HL-60/S4 treated with retinoic acid at 250 ng/mL for 4 days and 3 days (cell line): ENCODE results near the gene HECW1.

ENCODE experiments used
- in situ Hi-C: fragments of 300-500 bp; cut with MboI; formaldehyde crosslinking; loops from 2 replicates; pipeline ENCODE4 v1.7.0; 2022; ENCODE audit warnings: low sequenced_read_pairs

The HECW1 gene

DNA sequence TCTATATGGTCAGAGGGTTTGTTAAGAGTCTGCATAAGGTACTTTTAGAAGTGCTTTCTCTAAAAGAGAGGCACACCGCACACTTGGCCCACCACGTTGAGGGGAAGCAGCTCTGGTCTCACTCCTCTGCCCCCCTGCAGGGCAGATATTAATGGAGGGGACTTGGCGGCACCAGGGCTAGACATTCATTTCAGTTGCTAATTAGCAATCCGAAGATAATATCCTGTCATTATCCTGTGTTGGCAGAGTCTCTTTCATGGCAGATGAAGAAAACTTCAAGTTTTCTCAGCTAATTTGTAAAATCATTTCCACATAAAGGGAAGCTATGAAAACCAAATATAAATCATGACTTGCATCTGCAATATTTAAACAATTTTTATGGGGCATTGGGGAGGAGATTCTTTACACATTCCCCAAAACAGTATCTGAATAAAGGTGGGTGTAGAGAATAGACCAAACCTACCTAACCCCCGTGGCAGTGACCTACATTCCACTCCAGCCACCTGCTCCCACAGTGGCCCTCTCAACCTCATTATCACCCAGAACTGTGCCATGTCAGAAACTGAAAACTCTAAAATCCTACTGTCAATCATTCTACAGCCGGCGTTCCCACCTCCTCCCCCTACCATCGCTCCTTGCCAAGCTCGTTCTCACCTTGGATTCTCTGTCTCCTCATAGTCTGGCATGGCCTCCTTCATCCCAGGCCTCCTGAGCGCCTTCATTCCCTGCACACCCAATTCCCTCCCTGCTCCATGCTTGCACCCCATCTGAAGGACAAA, 416.3 kb downstream of the HECW1 start:
- in situ Hi-C loops = no loop called here

DNA sequence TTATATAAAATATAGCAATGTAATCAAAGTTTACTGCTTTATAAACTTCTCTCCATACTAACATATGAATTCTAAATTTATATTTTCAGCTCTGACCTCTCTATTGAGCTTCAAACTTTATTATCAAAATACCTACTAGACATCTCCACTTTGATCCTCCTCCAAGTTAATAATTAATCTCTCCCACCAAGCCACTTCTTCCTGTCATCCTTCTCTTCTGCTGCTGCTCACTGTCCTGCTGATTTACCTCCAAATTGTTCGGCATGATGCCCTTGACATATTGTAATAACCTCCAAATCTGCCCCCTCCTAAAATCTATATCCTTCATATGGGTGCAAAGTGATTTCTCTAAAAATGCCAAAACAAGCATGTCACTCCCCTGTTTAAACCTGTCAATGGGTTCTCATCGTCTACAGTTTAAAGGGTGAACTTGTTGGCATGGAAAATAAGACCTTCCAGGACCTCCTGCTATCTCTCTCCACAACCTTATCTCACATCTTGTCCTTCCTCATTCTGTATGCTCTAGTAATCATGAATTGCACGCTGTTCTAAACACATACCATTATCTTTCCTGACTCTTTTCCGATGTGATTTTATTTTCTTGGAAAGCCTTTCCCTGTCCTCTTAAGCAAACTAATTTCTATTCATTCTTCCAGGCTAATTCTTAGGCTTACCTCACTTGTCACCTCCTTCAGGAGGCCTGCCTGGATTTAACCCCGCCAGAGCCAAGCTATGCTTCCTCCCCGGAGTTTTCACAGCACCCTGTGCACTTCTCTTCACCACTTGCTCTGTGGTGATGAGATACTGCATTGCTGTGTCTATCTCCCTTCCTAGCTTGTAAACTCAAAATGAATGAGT, 418.3 kb downstream of the HECW1 start:
- in situ Hi-C loops = no loop called here

DNA sequence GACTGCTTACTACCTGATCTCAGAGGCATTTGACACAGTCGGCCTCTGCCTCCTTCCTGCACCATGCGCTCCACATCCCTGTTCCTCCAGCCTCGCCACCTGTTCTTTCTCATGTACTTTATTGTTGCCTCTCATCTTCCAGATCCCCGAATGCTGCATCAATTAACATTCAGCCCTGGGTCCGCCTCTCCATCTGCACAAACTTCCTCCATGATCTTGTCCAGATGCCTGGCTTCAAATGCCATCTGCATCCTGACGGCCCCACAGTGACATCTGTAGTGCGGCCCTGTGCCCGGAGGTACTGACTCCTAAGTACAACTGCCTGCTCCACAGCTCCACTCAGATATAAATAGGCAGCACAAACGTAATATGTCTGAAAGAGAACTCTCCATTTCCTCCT, 419.3 kb downstream of the HECW1 start:
- in situ Hi-C loops = no loop called here

DNA sequence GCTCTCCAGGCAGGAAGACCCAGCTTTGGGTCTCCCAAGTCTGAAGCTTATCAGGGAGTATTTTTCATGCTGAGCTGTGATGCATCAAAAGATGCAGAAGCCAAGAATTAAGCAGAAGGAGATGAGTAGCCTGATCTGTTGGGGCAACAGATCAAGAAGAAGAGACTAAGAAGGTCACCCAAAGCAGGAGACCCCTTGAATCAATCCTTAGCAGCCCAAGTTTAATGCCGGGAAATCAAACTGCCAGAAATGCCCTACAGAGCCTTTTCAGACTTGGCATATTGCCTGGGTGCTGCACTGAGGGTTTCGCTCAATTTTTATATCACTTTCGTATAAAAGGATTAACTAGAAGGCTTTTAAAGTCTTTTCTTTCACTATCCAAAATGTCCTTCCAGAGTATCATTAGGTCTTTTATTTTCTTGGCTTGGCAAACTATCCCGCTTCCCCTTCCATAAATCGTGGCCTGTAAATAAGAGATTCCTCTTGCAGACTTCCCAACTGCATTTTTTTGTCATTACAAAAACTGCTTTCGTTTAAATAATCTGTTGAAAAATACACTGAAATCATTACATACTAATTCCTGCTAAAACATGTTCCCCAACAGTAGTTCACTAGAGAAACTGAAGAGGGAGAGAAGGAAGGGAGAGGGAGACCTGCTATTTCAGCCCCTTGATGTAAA, 421.5 kb downstream of the HECW1 start:
- in situ Hi-C loops = no loop called here

DNA sequence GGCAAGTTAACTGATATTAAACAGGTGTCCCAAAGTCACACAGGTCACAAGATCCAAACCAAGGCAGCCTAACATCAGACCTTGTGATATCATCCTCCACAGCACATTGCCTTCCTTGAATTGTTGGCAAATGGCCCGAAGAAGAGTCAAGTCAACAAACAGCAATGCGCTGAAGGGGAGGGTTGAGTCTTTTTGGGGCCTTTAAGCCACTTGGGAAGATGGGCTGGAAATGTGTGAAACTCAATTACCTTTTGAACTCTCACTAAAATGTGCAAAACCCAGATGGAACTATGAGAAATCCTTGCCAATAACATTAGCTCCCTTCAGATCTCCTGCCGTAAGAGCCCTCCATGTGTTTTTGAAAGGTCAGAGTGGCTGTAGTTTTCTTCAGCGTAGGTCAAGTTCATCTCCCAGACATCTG, 422.6 kb downstream of the HECW1 start:
- in situ Hi-C loops = no loop called here

DNA sequence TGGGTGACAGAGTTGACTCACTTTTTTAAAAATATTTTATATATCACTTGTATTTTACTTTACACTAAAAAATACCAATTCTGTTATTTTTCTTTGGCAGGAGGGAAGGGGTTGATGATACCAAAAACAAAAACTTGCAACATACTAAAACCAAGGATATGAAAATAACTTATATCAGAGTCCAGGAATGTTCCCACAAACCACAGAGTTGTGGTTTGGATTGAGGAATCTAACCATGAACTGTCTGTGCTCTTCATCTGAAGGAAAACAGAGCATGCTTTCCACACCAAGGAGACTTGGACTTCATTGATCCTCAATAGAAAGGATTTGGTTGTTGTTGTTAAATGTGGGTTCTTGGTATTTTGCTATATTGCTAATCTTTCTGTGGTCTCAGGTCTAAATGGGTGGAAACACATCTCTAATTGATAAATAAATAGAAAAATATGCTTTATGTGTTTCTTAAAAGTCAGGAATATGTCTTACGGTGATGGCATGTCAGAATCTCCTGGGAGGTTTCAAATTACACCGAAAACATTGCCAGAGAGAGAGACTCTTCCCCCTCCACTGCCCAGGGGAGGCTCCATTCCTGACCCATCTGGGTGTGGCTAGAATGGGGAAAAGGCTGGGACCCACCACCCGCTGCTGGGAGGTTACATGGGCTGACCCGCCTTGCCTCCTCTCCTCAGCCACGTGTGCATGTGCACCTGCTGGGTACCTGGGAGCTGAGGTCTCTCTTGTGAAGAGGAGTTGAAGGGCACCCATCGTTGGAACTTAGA, 423.6 kb downstream of the HECW1 start:
- in situ Hi-C loops = no loop called here

DNA sequence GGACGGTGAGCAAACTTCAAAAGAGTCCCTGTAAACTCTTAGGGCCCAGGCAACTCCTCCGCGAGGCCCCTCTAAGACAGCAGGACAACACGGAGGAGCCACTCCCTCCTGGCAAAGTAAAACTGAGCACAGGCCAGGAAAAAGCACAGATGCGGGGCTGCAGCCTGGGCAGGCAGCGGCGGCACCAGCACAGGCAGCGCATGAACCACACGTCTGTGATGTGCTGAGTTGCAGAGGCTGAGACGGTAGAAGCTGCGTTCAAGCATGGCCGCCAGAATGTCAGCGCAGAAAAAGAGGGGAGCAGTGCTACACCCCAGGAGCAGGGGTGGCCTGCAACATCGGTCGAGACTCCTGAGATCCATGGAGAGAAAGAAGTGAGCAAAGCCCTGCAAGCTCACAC, 424.3 kb downstream of the HECW1 start:
- in situ Hi-C loops = no loop called here

DNA sequence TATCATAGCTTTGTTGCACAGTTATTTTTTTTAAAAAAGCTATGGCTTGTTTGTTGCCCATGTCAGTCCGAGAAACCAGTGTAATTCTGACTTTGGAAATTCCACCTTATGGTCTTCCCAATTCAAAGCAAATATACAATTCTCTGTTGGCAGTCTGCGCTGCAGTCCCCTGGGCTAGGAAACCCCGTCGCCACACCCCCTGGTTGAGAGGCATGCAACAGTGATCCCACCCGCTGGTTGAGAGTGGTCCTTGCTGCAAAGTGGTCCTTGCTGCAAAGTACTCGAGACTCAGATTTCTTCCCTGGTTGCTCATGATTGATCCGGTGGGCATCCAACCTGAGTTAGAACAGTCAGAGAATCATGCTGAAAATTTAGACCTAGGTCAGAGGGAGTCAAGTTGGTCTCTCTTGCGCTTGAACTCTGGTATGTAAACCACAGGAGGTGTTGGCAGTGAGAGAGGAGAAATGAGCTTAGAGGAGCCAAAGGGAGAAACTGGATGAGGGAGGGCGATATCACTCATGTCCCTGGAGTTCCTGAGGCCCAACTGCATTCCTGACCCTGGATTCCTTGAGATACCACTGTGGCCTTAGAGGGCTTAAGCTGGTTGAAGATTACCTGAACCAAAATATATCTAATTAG, 425.4 kb downstream of the HECW1 start:
- in situ Hi-C loops = no loop called here

DNA sequence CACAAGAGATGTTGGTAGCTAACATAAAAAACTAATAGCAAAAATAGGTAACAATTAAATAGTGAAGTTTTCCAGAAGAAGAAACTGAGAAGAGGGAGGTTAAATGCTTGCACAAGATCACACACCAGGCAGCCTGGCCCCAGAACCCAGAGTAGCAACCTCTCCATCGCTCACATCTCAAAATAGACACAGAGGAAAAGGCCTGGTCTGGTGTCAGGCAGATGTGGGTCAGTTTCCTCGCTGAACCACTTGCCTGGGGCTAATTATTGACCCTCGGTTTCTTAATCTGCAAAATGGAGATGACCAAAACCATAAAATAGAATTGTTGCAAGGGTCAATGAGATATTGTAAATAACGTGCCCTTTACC, 425.9 kb downstream of the HECW1 start:
- in situ Hi-C loops = no loop called here

DNA sequence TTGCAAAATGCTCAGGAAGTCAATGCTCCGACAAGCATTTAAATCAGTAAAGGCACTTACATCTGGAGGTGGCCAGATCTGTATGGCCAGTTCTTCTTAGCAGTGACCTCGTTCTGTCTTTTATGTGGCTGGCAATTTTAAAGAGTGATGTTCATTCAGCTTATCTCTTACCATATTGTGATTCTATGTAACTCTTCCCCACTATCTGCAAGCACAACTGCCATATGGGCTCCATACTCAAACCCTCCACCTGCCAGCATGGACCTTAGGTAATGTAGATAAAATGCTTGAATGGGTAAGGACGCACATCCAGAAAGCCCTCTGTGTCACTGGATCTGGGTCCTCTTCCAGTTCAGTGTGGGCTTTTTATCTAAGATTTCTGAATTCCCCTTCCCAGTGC, 428.0 kb downstream of the HECW1 start:
- in situ Hi-C loops = no loop called here

DNA sequence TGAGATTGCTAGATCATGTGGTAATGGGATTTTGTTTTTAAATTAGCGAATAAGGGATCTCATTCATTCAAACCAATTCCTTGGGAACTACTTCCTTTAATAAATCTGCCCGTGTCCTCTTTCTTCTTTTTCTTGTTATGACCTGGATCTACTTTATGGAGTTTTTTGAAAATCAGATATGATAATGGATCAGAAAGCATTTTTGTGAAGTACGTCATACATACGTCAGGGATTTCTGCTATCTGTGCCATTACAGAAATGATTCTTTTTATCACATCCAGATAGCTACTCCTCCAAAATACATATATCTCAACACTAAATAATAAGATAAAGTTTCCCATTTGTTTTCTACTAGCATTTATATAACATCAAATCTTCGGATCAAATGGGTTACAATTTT, 430.3 kb downstream of the HECW1 start:
- in situ Hi-C loops = no loop called here

DNA sequence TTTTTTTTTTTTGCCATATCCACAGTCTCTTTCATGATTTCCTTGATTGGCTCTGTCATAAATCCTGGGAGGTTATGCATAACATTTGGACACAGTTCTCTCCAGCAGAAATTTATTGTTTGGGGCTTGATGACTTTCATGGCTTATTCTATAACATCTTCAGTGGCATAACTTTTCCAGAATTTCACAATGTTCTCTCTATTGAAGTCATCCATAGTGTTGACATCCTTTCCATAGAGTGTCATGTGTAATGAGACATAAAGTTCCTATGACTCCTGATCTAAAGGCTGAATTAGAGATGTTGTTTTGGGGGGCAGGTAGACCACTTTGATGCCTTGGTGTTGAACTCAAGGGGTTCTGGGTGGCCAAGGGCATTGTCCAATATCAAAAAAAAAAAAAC, 433.8 kb downstream of the HECW1 start:
- in situ Hi-C loops = no loop called here

DNA sequence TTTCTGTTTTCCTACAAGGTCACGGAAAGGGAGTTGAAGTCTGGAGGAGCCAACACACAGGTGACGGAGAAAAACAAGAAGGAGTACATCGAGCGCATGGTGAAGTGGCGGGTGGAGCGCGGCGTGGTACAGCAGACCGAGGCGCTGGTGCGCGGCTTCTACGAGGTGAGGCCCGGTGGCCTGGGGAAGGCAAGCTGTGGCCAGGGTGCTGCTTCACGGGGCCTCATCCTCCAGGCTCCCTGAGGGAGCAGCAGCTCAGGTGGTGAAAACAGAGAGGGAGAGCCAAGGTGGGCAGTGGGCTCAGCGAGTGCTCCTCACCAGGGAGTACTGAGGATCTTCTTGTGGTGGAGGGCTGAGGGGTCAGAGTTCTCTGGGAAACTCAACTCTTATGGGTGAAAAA, 438.0 kb downstream of the HECW1 start:
- in situ Hi-C loops = no loop called here

DNA sequence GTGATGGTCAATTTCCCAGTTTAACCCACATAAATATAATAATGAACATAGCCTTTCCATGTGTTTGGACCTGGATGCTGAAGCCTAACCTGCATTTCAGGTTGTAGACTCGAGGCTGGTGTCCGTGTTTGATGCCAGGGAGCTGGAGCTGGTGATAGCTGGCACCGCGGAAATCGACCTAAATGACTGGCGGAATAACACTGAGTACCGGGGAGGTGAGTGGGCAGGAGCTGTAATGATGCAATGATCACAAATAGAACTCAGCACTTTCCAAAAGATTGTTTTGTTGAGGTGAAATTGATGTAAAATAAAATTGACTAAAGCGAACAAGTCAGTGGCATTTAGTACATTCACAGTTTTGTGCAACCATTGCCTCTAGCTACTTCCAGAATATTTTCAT, 439.7 kb downstream of the HECW1 start:
- in situ Hi-C loops = no loop called here

DNA sequence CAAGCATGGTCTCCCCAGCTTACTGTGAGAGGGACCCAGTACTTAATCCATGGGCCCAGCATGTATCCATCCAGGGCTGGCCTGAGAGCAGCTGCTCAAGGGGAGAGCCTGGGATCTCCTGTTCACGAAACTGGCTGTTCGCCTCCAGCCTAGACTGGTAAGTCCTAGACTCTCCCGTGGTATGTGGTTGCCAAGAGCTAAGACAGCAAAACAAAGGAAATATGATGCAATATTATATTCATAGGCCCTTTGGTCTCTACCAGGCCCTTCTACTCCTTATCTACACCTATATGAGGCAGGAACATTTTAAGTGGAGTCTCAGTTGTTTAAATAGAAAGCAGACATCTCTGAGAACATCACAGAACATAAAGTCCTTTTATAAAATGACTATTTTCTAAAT, 441.6 kb downstream of the HECW1 start:
- in situ Hi-C loops = no loop called here

DNA sequence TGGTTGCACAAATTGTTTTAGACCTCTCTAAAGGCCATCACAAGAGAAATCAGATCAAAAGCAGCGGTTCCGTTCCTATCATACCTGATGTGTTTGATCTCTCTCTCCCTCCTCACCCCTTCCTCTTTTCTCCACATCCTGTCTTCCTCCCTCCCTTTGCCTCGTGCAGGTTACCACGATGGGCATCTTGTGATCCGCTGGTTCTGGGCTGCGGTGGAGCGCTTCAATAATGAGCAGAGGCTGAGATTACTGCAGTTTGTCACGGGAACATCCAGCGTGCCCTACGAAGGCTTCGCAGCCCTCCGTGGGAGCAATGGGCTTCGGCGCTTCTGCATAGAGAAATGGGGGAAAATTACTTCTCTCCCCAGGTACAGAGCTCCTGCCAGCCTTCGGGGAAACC, 442.0 kb downstream of the HECW1 start:
- in situ Hi-C loops = no loop called here

DNA sequence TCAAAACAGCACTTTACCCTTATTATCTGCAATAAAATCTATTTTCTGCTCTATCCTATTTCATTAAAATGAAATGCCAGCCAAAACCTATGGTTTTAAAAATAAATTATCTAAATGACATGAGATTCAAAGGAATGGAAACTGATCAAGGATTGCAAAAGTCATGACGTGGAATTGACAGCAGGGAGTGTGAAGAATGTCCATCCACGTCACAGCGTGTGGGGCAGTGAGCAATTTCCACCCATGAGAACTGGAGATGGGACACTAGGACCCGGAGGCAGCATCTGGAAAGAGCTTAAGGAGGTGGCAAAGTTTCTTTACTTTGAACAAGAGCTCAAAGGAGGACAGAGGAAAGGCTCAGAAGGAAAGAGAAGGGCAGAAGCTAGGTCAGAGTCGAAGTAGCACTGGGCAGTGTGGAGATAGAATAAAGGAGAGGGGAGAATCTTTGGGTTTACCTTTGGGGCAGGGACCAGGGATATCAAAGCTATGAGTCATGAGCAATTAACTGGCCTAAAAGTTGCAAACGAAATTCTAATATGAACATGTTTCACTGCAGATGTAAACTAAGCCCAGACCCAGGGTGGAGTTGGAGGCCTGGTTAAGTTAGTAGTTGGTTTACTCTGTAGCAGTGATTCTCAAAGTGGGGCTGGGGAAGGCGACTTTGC, 445.5 kb downstream of the HECW1 start:
- in situ Hi-C loops = no loop called here

DNA sequence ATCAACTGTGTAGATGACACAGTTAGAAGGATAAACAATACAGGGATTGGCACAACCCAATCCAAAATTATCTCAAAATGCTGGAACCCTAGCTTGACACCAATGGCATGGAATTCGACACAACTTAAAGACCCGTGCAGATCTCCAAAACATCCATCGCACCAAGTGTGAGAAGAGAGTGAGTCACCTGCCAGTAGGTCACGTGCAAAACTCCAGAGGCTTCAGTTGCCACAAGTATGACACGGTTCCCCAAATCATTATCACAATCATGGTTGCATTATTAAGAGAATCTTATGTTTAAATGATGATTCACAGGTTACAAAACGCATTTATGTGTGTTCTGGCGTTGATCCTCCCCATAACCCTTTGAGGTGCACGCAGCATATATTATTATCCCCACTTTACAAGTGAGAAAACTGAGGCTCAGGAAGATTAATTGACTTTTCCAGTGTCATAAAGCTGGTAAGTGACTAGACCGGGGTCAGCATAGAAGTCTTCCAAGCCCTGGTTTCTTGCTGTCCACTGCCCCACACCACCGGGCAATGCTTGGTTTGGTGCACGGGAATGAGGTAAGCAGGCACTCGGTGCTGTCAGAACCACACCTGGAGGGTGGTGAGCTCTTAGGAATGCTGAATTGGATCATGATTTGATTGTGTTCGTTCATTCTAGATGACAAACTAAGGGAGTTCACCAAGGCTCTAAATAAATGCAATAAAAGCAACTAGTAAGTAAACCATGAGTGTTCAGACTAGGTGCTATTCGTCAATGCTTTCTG, 446.9 kb downstream of the HECW1 start:
- in situ Hi-C loops = no loop called here

DNA sequence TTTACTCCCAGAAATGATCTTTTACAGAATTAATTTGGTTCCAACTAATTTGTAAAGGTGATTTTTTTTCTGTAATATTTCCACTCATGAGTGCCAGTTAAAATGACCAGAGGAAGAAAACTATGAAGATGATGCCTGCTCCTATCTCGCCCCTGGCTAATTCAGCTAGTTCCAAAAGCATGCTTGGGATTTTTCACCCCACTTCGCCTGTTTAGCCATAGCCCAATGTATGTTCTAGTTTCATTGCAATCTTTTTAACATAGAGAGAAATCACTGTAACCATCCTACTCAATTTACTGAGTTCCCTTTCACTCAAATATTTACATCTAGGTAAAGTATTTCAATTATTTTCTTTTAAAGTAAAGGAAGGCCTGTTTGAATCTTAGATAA, 447.5 kb downstream of the HECW1 start:
- in situ Hi-C loops = no loop called here
